Liver (tissue), 3 donors: ENCODE results near the gene WDR20.
A peak's percentile ranks its signal among the peaks of the same experiment; 100 is the strongest.

Experiments
- EGR1 ChIP-seq, 2 donors: IDR thresholded peaks; 2 replicates each; pipeline ENCODE4 v1.6.1; 2016 to 2018; ENCODE audit warnings: antibody characterized with exemption in 2 of 2, low read depth in 2 of 2
- FOXA1 ChIP-seq: IDR thresholded peaks from 2 replicates; pipeline ENCODE4 v1.6.1; 2016; ENCODE audit warnings: antibody characterized with exemption
- GABPA ChIP-seq, 2 donors: IDR thresholded peaks in 1 of 2; conservative IDR thresholded peaks in 1 of 2; 2 replicates each; pipeline ENCODE4 v1.6.1; 2016; ENCODE audit warnings: antibody characterized with exemption in 2 of 2, mild to moderate bottlenecking in 1 of 2, moderate library complexity in 1 of 2
- HNF4A ChIP-seq, 2 donors: conservative IDR thresholded peaks; 2 replicates each; pipeline ENCODE4 v1.6.1; 2016; ENCODE audit warnings: antibody characterized with exemption in 2 of 2, mild to moderate bottlenecking in 2 of 2
- HNF4G ChIP-seq: IDR thresholded peaks from 2 replicates; pipeline ENCODE4 v1.6.1; 2016; ENCODE audit warnings: antibody characterized with exemption
- RAD21 ChIP-seq, 2 donors: IDR thresholded peaks; 2 replicates each; pipeline ENCODE4 v1.6.1; 2016; ENCODE audit warnings: antibody characterized with exemption in 2 of 2, mild to moderate bottlenecking in 2 of 2
- SP1 ChIP-seq: IDR thresholded peaks from 2 replicates; pipeline ENCODE4 v1.6.1; 2018; ENCODE audit warnings: antibody characterized with exemption, mild to moderate bottlenecking
- TAF1 ChIP-seq: conservative IDR thresholded peaks from 2 replicates; pipeline ENCODE4 v1.6.1; 2016; ENCODE audit warnings: antibody characterized with exemption, mild to moderate bottlenecking
- TF ChIP-seq, protein P1 (sequence below): fragments of 150-350 bp; IDR thresholded peaks from 2 replicates; pipeline ENCODE4 v1.5.1; 2017; ENCODE audit warnings: improper control_type of control experiment, low read depth, low read length; ENCODE audit not compliant: missing input control
- TF ChIP-seq, protein P2 (sequence below): IDR thresholded peaks from 2 replicates; pipeline ENCODE4 v1.6.1; 2016; ENCODE audit warnings: antibody characterized with exemption
- TF ChIP-seq, protein P3 (sequence below): IDR thresholded peaks from 2 replicates; pipeline ENCODE4 v1.6.1; 2016; ENCODE audit warnings: antibody characterized with exemption, mild to moderate bottlenecking
- TF ChIP-seq, protein P4 (sequence below): IDR thresholded peaks from 2 replicates; pipeline ENCODE4 v1.6.1; 2016; ENCODE audit warnings: antibody characterized with exemption
- donor health status: healthy.
- donor health status: healthy.

DNA sequence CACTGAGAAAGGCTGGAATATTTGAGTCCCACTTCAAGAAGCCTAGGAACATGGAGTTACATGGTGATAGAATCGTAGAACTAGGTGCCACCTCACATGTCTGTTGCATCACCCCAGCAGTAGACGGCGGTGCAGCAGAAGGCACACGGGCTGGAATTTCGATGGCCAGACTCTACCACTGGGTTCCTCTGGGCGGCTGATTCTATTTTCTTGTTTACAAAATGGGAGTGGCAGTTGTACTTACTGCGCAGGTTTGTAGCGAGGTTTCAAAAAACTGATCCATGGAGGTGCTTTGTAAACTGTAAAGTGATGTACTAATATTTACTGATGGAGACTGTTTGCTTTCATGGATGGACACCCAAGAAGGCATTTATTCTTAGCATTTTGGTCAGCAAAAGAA, 45.7 kb downstream of the WDR20 start:
- TF ChIP-seq, protein P1, sequence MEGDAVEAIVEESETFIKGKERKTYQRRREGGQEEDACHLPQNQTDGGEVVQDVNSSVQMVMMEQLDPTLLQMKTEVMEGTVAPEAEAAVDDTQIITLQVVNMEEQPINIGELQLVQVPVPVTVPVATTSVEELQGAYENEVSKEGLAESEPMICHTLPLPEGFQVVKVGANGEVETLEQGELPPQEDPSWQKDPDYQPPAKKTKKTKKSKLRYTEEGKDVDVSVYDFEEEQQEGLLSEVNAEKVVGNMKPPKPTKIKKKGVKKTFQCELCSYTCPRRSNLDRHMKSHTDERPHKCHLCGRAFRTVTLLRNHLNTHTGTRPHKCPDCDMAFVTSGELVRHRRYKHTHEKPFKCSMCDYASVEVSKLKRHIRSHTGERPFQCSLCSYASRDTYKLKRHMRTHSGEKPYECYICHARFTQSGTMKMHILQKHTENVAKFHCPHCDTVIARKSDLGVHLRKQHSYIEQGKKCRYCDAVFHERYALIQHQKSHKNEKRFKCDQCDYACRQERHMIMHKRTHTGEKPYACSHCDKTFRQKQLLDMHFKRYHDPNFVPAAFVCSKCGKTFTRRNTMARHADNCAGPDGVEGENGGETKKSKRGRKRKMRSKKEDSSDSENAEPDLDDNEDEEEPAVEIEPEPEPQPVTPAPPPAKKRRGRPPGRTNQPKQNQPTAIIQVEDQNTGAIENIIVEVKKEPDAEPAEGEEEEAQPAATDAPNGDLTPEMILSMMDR, result no peak
- TF ChIP-seq, protein P2, sequence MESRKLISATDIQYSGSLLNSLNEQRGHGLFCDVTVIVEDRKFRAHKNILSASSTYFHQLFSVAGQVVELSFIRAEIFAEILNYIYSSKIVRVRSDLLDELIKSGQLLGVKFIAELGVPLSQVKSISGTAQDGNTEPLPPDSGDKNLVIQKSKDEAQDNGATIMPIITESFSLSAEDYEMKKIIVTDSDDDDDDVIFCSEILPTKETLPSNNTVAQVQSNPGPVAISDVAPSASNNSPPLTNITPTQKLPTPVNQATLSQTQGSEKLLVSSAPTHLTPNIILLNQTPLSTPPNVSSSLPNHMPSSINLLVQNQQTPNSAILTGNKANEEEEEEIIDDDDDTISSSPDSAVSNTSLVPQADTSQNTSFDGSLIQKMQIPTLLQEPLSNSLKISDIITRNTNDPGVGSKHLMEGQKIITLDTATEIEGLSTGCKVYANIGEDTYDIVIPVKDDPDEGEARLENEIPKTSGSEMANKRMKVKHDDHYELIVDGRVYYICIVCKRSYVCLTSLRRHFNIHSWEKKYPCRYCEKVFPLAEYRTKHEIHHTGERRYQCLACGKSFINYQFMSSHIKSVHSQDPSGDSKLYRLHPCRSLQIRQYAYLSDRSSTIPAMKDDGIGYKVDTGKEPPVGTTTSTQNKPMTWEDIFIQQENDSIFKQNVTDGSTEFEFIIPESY, result no peak
- TF ChIP-seq GABPA (IDR thresholded peaks at IDR 0.05 in 1 of 2, conservative IDR thresholded peaks at IDR 0.05 in 1 of 2) (no peak), HNF4A (conservative IDR thresholded peaks at IDR 0.05) (no peak), RAD21 (IDR thresholded peaks at IDR 0.05) (no peak), SP1 (no peak), HNF4G (no peak), EGR1 (IDR thresholded peaks at IDR 0.05; ENCODE audit: low read depth in 2 of 2) (no peak), FOXA1 (no peak), TAF1 (no peak)
- TF ChIP-seq, protein P3, sequence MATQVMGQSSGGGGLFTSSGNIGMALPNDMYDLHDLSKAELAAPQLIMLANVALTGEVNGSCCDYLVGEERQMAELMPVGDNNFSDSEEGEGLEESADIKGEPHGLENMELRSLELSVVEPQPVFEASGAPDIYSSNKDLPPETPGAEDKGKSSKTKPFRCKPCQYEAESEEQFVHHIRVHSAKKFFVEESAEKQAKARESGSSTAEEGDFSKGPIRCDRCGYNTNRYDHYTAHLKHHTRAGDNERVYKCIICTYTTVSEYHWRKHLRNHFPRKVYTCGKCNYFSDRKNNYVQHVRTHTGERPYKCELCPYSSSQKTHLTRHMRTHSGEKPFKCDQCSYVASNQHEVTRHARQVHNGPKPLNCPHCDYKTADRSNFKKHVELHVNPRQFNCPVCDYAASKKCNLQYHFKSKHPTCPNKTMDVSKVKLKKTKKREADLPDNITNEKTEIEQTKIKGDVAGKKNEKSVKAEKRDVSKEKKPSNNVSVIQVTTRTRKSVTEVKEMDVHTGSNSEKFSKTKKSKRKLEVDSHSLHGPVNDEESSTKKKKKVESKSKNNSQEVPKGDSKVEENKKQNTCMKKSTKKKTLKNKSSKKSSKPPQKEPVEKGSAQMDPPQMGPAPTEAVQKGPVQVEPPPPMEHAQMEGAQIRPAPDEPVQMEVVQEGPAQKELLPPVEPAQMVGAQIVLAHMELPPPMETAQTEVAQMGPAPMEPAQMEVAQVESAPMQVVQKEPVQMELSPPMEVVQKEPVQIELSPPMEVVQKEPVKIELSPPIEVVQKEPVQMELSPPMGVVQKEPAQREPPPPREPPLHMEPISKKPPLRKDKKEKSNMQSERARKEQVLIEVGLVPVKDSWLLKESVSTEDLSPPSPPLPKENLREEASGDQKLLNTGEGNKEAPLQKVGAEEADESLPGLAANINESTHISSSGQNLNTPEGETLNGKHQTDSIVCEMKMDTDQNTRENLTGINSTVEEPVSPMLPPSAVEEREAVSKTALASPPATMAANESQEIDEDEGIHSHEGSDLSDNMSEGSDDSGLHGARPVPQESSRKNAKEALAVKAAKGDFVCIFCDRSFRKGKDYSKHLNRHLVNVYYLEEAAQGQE, result no peak
- TF ChIP-seq, protein P4, sequence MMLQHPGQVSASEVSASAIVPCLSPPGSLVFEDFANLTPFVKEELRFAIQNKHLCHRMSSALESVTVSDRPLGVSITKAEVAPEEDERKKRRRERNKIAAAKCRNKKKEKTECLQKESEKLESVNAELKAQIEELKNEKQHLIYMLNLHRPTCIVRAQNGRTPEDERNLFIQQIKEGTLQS, result peak; percentile 75
